OCI-M1 (cell line): Measurements from ENCODE around the gene SARS1.
A peak's percentile ranks its signal among the peaks of the same experiment; 100 is the strongest.

Experiments used
- DNase-seq: peaks from one replicate; lab custom pipeline; 2025; lab: John Stamatoyannopoulos, UW

SARS1 gene

GRCh38 chr1:109225711-109226445, 12.2 kb downstream of the SARS1 start:
- DNase-seq: no peak

DNA sequence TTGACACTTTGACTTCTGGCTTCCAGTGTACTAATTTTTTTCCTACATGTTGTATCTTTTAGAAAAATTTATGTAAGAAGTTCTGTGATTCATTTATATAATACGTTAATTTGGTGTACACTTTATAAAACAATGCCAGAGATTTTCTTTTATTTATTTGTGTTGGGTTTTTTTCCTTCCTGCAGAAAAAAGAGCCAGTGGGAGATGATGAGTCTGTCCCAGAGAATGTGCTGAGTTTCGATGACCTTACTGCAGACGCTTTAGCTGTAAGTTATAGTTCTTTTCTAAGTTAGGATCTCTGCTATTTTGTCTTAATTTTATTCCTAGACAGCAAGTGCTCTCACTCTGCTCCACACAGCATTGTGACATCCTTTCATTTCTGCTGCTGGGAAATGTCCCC, 14.4 kb downstream of the SARS1 start:
- DNase-seq: no peak

DNA sequence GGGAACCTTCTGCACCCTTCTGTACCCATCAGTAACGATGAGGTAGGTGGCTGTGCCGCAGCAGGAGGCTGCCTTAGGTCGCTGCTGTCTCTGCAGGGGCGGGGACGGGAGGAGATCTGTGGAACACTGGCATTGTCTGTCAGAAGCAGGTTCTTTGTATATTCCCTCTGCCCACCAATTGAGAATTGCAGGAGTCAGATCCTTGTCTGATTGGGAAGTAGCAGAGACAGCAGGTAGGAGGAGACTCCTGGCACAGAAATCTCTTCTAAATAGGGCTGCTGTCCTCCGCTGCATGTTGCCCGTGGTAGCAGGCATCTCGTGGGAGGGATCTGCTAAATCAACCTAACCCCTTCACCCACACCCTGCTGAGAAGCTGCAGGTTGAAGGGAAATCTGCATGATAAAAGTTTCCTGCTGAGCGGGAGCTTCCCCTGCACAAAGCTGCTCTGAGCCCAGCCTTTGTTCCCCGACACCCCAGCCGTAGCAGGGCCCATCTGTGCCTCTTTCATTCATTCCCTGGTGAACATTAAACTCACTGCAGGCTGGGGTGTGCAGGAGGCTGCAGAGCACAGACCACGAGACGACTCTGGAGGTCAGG, 15.9 kb downstream of the SARS1 start:
- no peak for DNase-seq

DNA sequence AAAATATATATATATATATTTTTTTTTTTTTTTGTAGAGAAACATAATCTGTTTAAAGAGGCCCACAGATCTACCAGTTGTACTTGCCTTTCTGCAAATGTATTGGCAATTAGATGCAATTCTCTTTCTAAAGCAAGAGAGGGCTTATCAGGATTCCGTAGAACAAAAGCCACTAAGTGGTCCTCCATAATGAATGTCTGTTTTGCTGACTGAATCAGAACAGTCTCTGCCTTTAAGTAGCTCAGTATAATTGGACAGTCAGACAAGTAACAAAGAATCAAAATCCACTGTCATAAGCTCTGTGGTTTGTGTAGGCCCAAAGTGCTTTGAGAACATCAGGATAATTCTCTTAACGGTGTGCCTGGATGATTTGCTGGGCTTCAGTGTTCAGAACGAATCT, 17.3 kb downstream of the SARS1 start:
- DNase-seq: no peak

DNA sequence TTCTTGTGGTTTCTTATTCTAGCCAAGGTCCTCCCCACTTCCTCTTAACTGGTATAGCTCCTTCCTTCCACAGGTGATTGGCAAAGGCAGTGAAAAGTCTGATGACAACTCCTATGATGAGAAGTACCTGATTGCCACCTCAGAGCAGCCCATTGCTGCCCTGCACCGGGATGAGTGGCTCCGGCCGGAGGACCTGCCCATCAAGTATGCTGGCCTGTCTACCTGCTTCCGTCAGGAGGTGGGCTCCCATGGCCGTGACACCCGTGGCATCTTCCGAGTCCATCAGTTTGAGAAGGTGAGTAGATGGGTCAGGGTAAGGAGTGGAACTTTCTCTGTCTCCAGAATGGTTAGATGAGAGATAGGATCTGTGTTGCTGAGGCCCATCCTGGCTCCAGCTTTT, 21.4 kb downstream of the SARS1 start:
- no peak for DNase-seq

DNA sequence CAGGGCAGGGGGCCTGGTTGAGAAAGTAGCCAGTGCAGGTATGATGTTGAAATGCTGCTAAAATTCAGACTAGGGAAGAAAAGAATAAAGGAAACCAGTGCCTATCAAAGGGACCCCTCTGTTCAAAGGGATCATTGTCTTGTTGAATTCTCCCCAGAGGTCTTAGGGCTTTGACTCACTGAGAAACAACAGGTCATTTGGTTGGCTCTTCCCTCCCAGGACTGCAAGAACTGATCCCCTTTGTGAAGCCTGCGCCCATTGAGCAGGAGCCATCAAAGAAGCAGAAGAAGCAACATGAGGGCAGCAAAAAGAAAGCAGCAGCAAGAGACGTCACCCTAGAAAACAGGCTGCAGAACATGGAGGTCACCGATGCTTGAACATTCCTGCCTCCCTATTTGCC, 23.8 kb downstream of the SARS1 start:
- DNase-seq: no peak

DNA sequence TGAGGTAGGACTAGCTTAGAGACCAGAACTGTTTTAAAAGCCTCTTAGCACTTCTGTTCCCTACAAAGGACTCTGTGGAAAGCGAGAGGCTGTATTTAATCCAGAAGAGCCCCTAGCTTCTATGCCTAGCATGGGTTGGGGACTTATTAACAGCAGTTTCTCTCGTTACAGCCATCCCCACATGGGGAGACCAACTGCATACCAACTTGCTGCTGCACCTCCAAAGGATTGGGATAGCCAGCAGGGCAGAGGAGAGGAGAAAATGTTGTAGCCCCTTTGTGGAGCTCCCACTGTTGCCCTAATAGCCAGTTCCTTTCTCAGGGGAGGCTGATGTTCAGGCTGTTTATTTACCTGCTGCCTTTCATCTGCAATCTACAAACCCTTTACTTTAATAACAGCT, 24.7 kb downstream of the SARS1 start:
- no peak for DNase-seq

DNA sequence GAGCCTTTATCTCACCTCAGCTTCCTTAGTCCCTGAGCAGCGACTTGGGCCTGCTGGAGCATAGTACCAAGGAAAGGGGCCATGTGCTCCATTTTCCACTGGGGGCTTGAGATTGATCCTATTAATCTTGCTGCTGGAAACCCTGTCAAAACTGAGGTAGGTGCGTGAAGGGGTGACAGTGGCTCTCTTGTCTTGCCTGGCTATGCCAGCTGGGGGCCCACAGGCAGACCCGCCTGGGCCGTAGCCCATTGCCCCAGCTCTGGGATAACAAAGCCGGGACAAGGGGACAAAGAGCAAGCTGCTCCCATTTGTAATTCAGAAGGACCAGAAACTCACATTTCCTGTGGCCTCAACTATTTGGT, 25.3 kb downstream of the SARS1 start:
- DNase-seq: no peak

DNA sequence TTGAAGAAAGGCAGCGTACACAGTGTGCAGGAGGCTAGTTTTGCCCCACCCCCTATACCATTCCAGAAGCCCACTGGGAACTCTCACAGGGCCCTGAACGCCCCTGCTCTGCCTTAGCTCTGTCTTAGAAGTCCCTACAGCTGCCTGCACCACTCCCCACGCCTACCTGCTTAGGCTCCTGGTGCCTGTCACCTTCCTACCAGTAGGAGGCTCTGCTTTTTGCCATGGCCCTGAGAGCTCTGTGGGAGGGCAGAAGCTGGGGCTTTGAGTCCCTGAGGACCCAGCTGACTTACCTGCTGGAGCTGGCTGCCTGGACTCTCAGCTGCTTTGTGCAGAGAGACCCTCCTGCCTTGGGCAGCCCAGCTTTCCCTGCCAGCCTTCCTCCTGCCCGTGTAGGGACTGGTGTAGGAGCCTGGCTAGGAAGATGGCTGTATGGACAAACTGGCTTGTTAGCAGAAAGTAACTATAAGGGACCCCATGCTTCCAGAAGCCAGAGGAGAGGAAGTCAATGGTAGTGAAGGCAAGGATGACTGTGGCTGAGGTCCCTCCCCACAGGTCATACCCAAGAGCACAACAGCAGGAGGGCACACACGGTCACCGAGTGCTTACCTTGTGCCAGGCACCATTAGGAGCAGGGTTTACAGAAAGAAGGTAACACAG, 25.8 kb downstream of the SARS1 start:
- peak; percentile 61 for DNase-seq

- peak; percentile 32 for DNase-seq
Measured at GRCh38 chr1:109240158-109241152, 26.7 kb downstream of the SARS1 start.

- no peak for DNase-seq
Measured at GRCh38 chr1:109241344-109241743, 27.6 kb downstream of the SARS1 start.

- no peak for DNase-seq
Measured at GRCh38 chr1:109241841-109242345, 28.2 kb downstream of the SARS1 start.

DNA sequence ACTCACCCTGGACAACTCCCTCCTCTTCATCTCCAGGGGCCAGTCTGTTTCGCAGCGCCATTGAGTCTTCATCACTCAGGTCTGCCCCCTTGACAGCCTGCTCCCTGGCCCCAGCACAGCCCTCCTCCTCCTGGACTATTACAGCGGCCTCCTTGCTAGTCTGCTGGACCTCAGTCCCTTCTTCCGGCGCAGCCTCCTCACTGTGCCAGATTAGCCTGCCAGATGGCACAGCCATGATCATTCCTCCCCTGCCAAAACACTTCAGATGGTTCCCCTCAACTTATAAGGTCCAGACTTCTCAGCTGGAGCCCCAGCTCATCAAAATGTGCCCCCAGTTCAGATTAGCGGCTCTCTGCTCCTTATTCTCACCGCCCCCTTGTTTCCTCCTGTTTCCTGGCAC, 28.7 kb downstream of the SARS1 start:
- DNase-seq: no peak

DNA sequence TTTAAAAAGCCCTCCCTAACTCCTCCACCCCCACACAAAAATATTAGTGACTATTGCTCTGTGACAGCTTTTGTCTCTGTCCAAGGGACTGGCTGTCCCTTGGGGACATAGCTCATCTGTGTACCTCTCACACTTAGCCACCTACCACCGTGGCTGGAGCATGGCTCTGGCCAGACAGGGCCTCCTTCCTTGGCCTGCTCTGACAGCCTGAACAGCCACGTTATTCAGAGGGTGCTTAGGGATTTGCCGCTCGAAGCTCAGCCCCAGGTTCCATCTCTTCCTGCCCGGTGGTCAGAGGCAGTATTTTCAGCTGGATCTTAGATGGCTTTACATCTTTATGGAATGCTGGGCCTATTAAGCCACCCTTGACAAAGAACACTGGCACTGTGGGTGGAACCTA, 29.5 kb downstream of the SARS1 start:
- no peak for DNase-seq

- no peak for DNase-seq
Measured at GRCh38 chr1:109243860-109244552, 30.3 kb downstream of the SARS1 start.

DNA sequence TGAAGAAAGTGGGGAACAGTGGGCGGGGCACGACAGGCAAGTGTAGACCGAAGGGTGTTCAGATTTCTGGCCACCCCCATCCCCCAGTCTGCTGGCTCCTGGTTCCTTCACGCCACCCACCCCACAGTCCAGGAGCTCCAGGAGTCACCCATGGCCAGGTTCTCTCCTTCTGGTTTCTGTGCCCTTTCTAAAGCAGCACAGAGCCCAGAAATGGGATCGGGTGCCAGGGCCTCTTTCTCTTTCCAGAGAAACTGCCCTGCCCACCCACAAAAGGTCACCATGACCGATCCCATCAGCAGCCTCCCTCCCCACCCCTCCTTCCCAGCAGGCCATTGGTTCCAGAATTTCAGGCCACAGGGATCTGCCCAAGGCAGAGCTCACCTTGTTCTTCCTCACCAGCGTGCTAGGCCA, 32.4 kb downstream of the SARS1 start:
- no peak for DNase-seq

DNA sequence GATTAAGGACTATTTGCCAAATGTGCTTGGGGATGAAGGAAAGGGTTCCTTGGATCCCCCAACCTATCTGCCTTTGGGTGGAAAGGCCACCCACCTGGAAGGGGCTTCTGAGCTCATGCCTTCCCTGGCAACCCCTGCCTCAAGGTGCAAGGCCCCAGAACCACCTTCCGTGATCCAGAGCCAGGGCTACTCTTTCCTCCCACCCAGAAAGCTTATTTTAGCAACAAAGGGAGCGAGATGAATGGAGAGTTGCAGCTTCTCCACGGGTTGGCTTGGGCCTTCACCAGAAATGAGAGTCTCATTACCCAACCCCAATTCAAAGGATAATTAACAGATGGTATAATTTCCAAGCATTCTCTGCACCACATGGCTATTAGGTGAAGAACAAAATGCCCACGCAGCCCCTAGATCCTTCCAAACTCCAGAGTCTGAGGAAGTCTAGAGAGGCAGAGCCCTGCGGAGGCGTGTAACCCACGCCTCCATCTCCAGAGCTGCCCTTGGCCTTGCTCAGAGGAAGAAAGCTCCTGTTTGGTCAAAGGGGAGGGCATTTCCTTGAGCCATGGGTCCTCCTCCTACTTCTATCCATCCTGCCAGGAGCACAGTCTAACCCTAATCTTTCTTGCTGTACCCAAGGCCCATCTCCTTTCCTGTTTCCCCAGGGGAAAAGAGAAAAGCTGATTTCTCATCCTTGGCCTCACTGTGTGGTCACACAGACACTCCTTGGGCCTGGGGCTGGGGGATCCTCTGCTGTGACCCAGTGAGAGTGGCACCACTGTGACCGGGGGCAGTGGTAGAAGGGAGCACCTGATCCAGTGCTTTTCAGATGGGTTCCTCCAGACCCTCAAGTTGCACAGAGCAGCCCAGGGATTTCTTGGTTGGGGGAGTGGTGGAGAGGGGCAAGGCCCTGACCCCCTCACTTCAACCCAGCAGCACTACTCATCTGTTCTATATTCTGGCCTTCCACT, 34.0 kb downstream of the SARS1 start:
- DNase-seq: no peak

DNA sequence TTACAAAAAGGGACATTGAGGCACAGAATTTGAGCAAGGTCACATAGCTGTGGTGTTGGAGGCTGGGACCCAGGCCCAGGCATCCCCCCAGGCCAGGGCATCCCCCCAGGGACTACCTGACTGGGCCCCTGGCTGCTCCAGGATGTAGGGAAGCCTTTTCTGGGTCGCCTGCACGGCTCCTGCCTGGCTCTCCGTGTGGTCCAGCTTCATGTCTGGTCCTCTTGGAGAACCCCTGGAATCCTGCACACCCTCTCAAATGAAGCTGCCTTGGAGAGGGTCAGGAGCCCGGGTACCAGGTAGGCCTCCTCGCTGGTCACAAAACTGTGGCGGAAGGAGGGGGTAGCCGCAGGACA, 34.7 kb downstream of the SARS1 start:
- no peak for DNase-seq

DNA sequence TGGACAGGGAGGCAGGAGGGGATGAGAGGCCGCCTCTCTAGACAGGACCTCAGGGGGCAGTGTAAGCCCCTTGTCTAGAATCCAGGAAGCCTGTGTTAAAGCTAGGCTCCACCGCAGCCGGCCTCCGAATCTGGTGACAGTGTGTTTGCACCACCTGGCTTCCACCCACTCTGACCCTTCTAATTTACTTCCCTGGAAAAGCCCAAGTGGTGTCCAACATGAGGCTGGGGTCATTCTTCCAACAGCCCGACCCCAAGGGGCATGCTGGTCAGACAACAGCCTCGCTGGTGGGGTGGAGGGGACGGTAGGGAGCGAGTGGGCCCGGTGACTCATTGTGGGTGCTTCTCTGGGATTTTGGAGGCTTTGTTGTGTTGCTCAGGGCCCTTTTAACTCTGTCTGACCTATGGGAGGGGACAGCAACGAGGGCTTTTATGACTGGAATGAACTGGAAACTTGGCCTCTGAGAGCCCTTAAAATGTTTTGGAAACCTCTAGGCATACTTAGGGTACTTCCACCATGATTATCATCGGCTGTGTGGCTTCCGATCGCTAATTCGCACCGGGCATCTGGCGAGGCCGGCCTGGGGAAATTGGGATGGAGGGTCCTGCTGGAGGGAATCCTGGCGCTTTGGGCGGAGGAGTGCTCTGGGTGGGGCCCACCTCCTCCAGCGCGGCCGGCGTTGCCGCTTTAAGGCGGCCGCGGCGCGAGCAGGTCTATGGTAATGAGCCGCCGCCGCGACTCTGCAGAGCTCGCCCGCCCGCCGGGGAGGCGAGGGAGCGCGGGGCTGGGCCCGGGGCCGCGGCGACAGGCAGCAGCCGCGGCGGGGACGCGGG, 35.3 kb downstream of the SARS1 start, which contains the start of gene CELSR2:
Gene CELSR2, plus strand, starts transcription at position 743 of the 833 bp plus-strand sequence. CDS start 541 bp downstream, outside the sequence.
- DNase-seq: peak; percentile 79
